Measurements from ENCODE around the gene CRIP1. TPM values are rescaled to one million over a fixed set of nuclear protein-coding genes. Genes with fewer than 3 reads are reported as not detected.
A peak's percentile ranks its signal among the peaks of the same experiment; 100 is the strongest.

The CRIP1 gene
- total RNA-seq, 4 donors from 2014 or later = 28.6 to 140 (median 76.2) TPM

GRCh38 chr14:105484069-105484996 lies 2.4 kb upstream of the CRIP1 start:
- H3K27ac ChIP-seq = peak overlapping the region; percentile 90
- H3K4me1 ChIP-seq = peaks cover 94% of the 10 kb centered on the region
- no peak for TF ChIP-seq POLR2A (IDR thresholded peaks at IDR 0.05)
- peak in 2 of 3 donors; percentile 12 to 30 for TF ChIP-seq POLR2AphosphoS5 (IDR thresholded peaks at IDR 0.05)
- H3K9me3 ChIP-seq = no peaks in the 10 kb centered on the region
- peak in 1 of 2 donors; percentile 95 for DNase-seq (ENCODE audit: low spot score in 2 of 2)
- H3K4me3 ChIP-seq = no peak overlapping the region
- WGBS = 31% methylated on average over 14 of the region's 20 CpGs
- no peaks in the 10 kb centered on the region for H3K27me3 ChIP-seq
- peaks cover 1% of the 10 kb centered on the region for H3K36me3 ChIP-seq

DNA sequence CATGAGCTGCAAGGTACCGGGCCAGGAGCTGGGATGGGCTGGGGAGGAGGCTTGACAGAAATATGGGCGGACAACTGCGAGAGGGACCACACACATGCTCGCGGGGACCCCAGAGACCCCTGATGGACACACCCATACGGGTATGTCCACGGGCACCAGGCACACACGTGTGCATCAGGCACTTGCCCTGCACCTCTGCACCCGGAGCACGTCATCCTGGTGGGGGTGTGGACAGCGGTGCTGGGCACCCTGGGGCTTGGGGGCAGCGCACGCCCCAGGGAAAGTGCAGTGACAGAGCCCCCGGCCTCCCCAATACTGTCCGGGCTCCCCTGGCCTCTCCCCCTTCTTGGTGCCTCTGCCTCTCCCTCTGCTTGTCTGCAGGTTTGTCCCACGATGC lies 1.7 kb upstream of the CRIP1 start:
- WGBS = 47% methylated on average over 3 of the region's 16 CpGs
- TF ChIP-seq EP300 (IDR thresholded peaks at IDR 0.05) = no peak
- TF ChIP-seq POLR2AphosphoS5 (IDR thresholded peaks at IDR 0.05) = no peak
- no peak for TF ChIP-seq POLR2A (IDR thresholded peaks at IDR 0.05)
- TF ChIP-seq, protein P1, sequence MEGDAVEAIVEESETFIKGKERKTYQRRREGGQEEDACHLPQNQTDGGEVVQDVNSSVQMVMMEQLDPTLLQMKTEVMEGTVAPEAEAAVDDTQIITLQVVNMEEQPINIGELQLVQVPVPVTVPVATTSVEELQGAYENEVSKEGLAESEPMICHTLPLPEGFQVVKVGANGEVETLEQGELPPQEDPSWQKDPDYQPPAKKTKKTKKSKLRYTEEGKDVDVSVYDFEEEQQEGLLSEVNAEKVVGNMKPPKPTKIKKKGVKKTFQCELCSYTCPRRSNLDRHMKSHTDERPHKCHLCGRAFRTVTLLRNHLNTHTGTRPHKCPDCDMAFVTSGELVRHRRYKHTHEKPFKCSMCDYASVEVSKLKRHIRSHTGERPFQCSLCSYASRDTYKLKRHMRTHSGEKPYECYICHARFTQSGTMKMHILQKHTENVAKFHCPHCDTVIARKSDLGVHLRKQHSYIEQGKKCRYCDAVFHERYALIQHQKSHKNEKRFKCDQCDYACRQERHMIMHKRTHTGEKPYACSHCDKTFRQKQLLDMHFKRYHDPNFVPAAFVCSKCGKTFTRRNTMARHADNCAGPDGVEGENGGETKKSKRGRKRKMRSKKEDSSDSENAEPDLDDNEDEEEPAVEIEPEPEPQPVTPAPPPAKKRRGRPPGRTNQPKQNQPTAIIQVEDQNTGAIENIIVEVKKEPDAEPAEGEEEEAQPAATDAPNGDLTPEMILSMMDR (IDR thresholded peaks at IDR 0.05) = no peak
- Histone ChIP-seq H3K27me3 (no peaks in the 10 kb centered on the region), H3K9me3 (no peaks in the 10 kb centered on the region), H3K4me1 (peaks cover 100% of the 10 kb centered on the region), H3K27ac (peak overlapping the region; percentile 90), H3K4me3 (no peak overlapping the region), H3K36me3 (no peaks in the 10 kb centered on the region)
- no peak for DNase-seq (ENCODE audit: low spot score in 2 of 2)

GRCh38 chr14:105485739-105486162 lies 935 bp upstream of the CRIP1 start:
- Histone ChIP-seq H3K36me3 (no peaks in the 10 kb centered on the region), H3K9me3 (no peaks in the 10 kb centered on the region), H3K27ac (peak overlapping the region; percentile 90), H3K27me3 (no peaks in the 10 kb centered on the region), H3K4me3 (peak overlapping the region; percentile 82), H3K4me1 (peaks cover 97% of the 10 kb centered on the region)
- TF ChIP-seq, protein P1 (IDR thresholded peaks at IDR 0.05) = peak in 1 of 2 donors; percentile 13
- TF ChIP-seq POLR2A (IDR thresholded peaks at IDR 0.05) = no peak
- whole genome bisulfite sequencing = 28% methylated on average over 8 of the region's 12 CpGs
- DNase-seq (ENCODE audit: low spot score in 2 of 2) = no peak

- H3K4me3 ChIP-seq = peak overlapping the region; percentile 82
These were observed 325 bp downstream of the CRIP1 start for GRCh38 chr14:105486974-105487448.

DNA sequence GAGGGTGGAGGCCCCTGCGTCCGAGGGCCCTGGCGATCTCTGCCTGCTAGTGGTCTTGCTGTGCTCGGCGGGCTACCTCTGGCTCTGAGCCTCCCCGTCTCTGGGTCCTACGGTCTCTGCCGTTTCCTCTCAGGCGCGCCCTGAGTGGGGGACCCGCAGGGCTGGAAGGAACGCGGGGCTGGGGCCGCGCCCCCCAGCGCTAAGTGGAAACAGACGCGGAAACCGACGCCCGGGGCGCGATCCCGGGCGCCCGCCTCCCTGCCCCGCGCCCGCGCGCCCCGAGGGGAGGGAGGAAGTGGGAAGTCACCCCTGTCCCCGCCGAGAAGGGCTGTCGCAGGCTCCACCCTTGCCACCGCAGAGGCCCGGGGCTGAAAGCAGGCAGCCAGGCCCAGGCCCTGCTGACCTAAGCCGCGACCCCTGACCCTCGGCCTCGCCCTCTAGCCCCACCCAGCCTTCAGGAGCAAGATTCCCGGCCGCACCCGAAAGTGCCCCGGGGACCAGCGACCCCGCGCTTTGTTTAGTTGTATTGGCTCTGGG lies 831 bp downstream of the CRIP1 start:
- Histone ChIP-seq H3K27me3 (no peaks in the 10 kb centered on the region), H3K27ac (peak overlapping the region; percentile 90), H3K4me3 (peak overlapping the region; percentile 82), H3K4me1 (peaks cover 92% of the 10 kb centered on the region), H3K36me3 (no peaks in the 10 kb centered on the region), H3K9me3 (no peaks in the 10 kb centered on the region)
- DNase-seq (ENCODE audit: low spot score in 2 of 2) = no peak
- TF ChIP-seq POLR2A (IDR thresholded peaks at IDR 0.05) (no peak), EP300 (IDR thresholded peaks at IDR 0.05) (no peak), POLR2AphosphoS5 (IDR thresholded peaks at IDR 0.05) (no peak)
- TF ChIP-seq, protein P1 (IDR thresholded peaks at IDR 0.05) = no peak
- WGBS = under 1% methylated on average over 24 of the region's 48 CpGs

More at GRCh38 chr14:105486974-105487448, 325 bp downstream of the CRIP1 start:
- peaks cover 92% of the 10 kb centered on the region for H3K4me1 ChIP-seq
- no peaks in the 10 kb centered on the region for H3K36me3 ChIP-seq
- peak overlapping the region; percentile 90 for H3K27ac ChIP-seq
- H3K9me3 ChIP-seq = no peaks in the 10 kb centered on the region
- H3K27me3 ChIP-seq = no peaks in the 10 kb centered on the region
- DNase-seq (ENCODE audit: low spot score in 2 of 2) = peak in 1 of 2 donors; percentile 94
- 3% methylated on average over 22 of the region's 45 CpGs for WGBS
- TF ChIP-seq POLR2A (IDR thresholded peaks at IDR 0.05) (peak in 1 of 2 donors; percentile 65), POLR2AphosphoS5 (IDR thresholded peaks at IDR 0.05) (peak in 1 of 3 donors; percentile 50), EP300 (IDR thresholded peaks at IDR 0.05) (no peak)
- TF ChIP-seq, protein P1 (IDR thresholded peaks at IDR 0.05) = no peak

Measured in suprapubic skin (tissue), 4 donors.